Measurements from ENCODE around the gene CYB5D1.

GRCh38 chr17:7894866-7895265 is 37.1 kb downstream of the CYB5D1 start:
- no peak for TF ChIP-seq CTCF (IDR thresholded peaks at IDR 0.05)
- TF ChIP-seq POLR2AphosphoS5 (IDR thresholded peaks at IDR 0.05): no peak
- no peak for TF ChIP-seq POLR2A (IDR thresholded peaks at IDR 0.05)
- TF ChIP-seq EP300 (IDR thresholded peaks at IDR 0.05): no peak

Data from upper lobe of left lung (tissue), 4 donors.